ENCODE results near the gene LAT. TPM values are rescaled to one million over a fixed set of nuclear protein-coding genes. Genes with fewer than 3 reads are reported as not detected.
"Not testable (repeated sequence)": the region's sequence is repeated elsewhere in the genome, so short reads cannot be mapped to it uniquely, and the experiment has no call there.

LAT gene
- polyA plus RNA-seq, 1 donor from 2014 or later, result 6.4 TPM

DNA sequence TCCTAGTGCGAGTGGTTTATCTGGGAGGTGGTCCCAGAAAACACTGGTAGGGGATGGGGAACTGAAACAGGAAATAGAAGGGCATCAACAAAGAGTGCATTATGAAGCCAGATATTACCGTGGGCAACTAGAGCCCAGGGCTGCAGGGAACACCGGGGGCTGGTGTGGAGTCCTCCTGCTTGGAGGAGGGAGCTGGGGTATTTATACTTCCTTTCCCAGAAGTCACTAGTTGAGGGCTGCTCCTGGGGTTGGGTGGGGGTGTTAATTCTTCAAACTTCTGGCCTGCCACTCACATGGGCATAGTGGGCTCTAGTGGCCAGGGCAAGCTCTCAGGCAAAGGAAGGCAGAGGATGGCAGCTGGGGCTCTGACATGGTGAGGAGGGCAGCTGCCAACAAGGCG, 14.7 kb downstream of the LAT start:
- Histone ChIP-seq H3K27me3 (ENCODE audit: insufficient read depth, low read depth, low read length) (no peaks in the 10 kb centered on the region), H2AFZ (ENCODE audit: low read depth, low read length) (no peak overlapping the region), H3K79me2 (replicated peaks; ENCODE audit: insufficient read depth, low read length) (no peaks in the 10 kb centered on the region), H3K27ac (ENCODE audit: low read length) (no peak overlapping the region), H3F3A (ENCODE audit: insufficient read depth, low read length, poor library complexity, severe bottlenecking) (no peaks in the 10 kb centered on the region), H3K9ac (ENCODE audit: low read length) (no peak overlapping the region), H3K4me3 (ENCODE audit: low read length) (no peak overlapping the region), H3K9me3 (ENCODE audit: low read length) (no peaks in the 10 kb centered on the region), H4K20me1 (ENCODE audit: insufficient read depth) (no peaks in the 10 kb centered on the region), H3K4me2 (ENCODE audit: low read length) (no peak overlapping the region), H3K9me2 (ENCODE audit: insufficient read depth, low read length) (no peaks in the 10 kb centered on the region), H3K36me3 (ENCODE audit: insufficient read depth, low read length) (no peaks in the 10 kb centered on the region)
- TF ChIP-seq, protein P1, sequence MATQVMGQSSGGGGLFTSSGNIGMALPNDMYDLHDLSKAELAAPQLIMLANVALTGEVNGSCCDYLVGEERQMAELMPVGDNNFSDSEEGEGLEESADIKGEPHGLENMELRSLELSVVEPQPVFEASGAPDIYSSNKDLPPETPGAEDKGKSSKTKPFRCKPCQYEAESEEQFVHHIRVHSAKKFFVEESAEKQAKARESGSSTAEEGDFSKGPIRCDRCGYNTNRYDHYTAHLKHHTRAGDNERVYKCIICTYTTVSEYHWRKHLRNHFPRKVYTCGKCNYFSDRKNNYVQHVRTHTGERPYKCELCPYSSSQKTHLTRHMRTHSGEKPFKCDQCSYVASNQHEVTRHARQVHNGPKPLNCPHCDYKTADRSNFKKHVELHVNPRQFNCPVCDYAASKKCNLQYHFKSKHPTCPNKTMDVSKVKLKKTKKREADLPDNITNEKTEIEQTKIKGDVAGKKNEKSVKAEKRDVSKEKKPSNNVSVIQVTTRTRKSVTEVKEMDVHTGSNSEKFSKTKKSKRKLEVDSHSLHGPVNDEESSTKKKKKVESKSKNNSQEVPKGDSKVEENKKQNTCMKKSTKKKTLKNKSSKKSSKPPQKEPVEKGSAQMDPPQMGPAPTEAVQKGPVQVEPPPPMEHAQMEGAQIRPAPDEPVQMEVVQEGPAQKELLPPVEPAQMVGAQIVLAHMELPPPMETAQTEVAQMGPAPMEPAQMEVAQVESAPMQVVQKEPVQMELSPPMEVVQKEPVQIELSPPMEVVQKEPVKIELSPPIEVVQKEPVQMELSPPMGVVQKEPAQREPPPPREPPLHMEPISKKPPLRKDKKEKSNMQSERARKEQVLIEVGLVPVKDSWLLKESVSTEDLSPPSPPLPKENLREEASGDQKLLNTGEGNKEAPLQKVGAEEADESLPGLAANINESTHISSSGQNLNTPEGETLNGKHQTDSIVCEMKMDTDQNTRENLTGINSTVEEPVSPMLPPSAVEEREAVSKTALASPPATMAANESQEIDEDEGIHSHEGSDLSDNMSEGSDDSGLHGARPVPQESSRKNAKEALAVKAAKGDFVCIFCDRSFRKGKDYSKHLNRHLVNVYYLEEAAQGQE (IDR thresholded peaks at IDR 0.05; ENCODE audit: borderline replicate concordance), result no peak
- TF ChIP-seq, protein P2, sequence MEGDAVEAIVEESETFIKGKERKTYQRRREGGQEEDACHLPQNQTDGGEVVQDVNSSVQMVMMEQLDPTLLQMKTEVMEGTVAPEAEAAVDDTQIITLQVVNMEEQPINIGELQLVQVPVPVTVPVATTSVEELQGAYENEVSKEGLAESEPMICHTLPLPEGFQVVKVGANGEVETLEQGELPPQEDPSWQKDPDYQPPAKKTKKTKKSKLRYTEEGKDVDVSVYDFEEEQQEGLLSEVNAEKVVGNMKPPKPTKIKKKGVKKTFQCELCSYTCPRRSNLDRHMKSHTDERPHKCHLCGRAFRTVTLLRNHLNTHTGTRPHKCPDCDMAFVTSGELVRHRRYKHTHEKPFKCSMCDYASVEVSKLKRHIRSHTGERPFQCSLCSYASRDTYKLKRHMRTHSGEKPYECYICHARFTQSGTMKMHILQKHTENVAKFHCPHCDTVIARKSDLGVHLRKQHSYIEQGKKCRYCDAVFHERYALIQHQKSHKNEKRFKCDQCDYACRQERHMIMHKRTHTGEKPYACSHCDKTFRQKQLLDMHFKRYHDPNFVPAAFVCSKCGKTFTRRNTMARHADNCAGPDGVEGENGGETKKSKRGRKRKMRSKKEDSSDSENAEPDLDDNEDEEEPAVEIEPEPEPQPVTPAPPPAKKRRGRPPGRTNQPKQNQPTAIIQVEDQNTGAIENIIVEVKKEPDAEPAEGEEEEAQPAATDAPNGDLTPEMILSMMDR (IDR thresholded peaks at IDR 0.05; ENCODE audit: poor library complexity, severe bottlenecking), result no peak
- TF ChIP-seq EP300 (conservative IDR thresholded peaks at IDR 0.05; ENCODE audit: poor library complexity, severe bottlenecking), result no peak

- Histone ChIP-seq H3F3A (ENCODE audit: insufficient read depth, low read length, poor library complexity, severe bottlenecking) (no peaks in the 10 kb centered on the region), H3K9ac (ENCODE audit: low read length) (no peak overlapping the region), H3K27me3 (ENCODE audit: insufficient read depth, low read depth, low read length) (no peaks in the 10 kb centered on the region), H3K4me3 (ENCODE audit: low read length) (no peak overlapping the region), H3K27ac (ENCODE audit: low read length) (no peak overlapping the region), H4K20me1 (ENCODE audit: insufficient read depth) (no peaks in the 10 kb centered on the region), H3K79me2 (replicated peaks; ENCODE audit: insufficient read depth, low read length) (no peaks in the 10 kb centered on the region), H2AFZ (ENCODE audit: low read depth, low read length) (no peak overlapping the region), H3K9me3 (ENCODE audit: low read length) (no peaks in the 10 kb centered on the region), H3K4me2 (ENCODE audit: low read length) (no peak overlapping the region), H3K9me2 (ENCODE audit: insufficient read depth, low read length) (no peaks in the 10 kb centered on the region), H3K36me3 (ENCODE audit: insufficient read depth, low read length) (no peaks in the 10 kb centered on the region)
- no peak for TF ChIP-seq POLR2AphosphoS5 (IDR thresholded peaks at IDR 0.05)
- TF ChIP-seq, protein P2 (IDR thresholded peaks at IDR 0.05; ENCODE audit: poor library complexity, severe bottlenecking), result no peak
- TF ChIP-seq EP300 (conservative IDR thresholded peaks at IDR 0.05; ENCODE audit: poor library complexity, severe bottlenecking), result no peak
- TF ChIP-seq TAF1 (IDR thresholded peaks at IDR 0.05; ENCODE audit: low read depth), result no peak
- TF ChIP-seq SMC3 (conservative IDR thresholded peaks at IDR 0.05; ENCODE audit: poor library complexity), result no peak
- TF ChIP-seq RAD21 (conservative IDR thresholded peaks at IDR 0.05), result no peak
- TF ChIP-seq MXI1 (conservative IDR thresholded peaks at IDR 0.05; ENCODE audit: poor library complexity, severe bottlenecking), result no peak
- TF ChIP-seq EZH2 (IDR thresholded peaks at IDR 0.05; ENCODE audit: borderline replicate concordance, insufficient read depth, low read length, poor library complexity, severe bottlenecking), result no peak
Measured at GRCh38 chr16:29000019-29000418, 15.2 kb downstream of the LAT start.

DNA sequence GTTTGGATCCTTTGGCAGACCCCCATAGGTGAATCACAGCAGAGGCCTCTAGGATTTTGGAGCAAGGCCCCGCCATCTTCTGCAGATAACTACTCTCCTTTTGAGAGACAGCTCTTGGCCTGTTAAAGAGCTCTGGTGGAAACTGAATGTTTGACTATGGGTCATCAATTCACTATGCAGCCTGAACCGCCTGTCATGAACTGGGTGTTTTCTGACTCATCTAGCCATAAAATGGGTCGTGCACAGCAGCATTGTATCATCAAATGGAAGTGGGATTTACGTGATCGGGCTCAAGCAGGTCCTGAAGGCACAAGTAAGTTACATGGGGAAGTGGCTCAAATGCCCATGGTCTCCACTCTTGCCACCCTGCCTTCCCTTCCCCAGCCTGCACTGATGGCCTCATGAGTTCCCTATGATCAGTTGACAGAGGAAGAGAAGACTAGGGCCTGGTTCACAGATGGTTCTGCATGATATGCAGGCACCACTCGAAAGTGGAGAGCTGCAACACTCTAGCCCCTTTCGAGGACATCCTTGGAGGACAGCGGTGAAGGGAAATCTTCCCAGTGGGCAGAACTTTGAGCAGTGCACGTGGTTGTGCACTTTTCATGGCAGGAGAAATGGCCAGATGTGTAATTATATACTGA, 19.8 kb downstream of the LAT start:
- H3K79me2 ChIP-seq (replicated peaks; ENCODE audit: insufficient read depth, low read length); H3K36me3 ChIP-seq (ENCODE audit: insufficient read depth, low read length); H3K27me3 ChIP-seq (ENCODE audit: insufficient read depth, low read depth, low read length); H3K9me2 ChIP-seq (ENCODE audit: insufficient read depth, low read length); H3K27ac ChIP-seq (ENCODE audit: low read length); H2AFZ ChIP-seq (ENCODE audit: low read depth, low read length); H3K4me3 ChIP-seq (ENCODE audit: low read length); H3F3A ChIP-seq (ENCODE audit: insufficient read depth, low read length, poor library complexity, severe bottlenecking); H3K9me3 ChIP-seq (ENCODE audit: low read length); H3K4me2 ChIP-seq (ENCODE audit: low read length); H3K9ac ChIP-seq (ENCODE audit: low read length); H4K20me1 ChIP-seq (ENCODE audit: insufficient read depth): not testable (repeated sequence)

All from neural cell (in vitro differentiated cells).